Fibroblast of lung (primary cell): ENCODE measurements around the gene CCDC196. TPM values are rescaled to one million over a fixed set of nuclear protein-coding genes. Genes with fewer than 3 reads are reported as not detected.
"Not testable (repeated sequence)": the region's sequence is repeated elsewhere in the genome, so short reads cannot be mapped to it uniquely, and the experiment has no call there.

Source experiments
- DNase-seq, 2 donors: peaks; one replicate each; pipeline versions ENCODE4 v3.0.0 to v3.0.0-alpha.2; 2010; ENCODE audit warnings: low read depth in 2 of 2
- H2AFZ ChIP-seq: 2 replicates; pipeline ENCODE4 v1.5.1; 2012; ENCODE audit warnings: low read length, control low read depth, inconsistent platforms
- H3K27ac ChIP-seq: 2 replicates; pipeline ENCODE4 v1.5.1; 2011; ENCODE audit warnings: low read length, control low read depth; ENCODE audit not compliant: insufficient read depth
- H3K27me3 ChIP-seq: 2 replicates; pipeline ENCODE4 v1.5.1; 2011; ENCODE audit warnings: mild to moderate bottlenecking, low read length; ENCODE audit not compliant: control insufficient read depth, insufficient read depth
- H3K36me3 ChIP-seq: 2 replicates; pipeline ENCODE4 v1.5.1; 2011; ENCODE audit warnings: low read length; ENCODE audit not compliant: control insufficient read depth, insufficient read depth
- H3K4me1 ChIP-seq: 2 replicates; pipeline ENCODE4 v1.5.1; 2011; ENCODE audit warnings: low read length; ENCODE audit not compliant: control insufficient read depth, insufficient read depth; ENCODE audit errors: extremely low read depth
- H3K4me2 ChIP-seq: 2 replicates; pipeline ENCODE4 v1.5.1; 2011; ENCODE audit warnings: low read length, control low read depth; ENCODE audit not compliant: insufficient read depth; ENCODE audit errors: extremely low read depth
- H3K4me3 ChIP-seq, 4 experiments: fragments of 200-600 bp in 1 of 4; sonication (generic) in 1 of 4; replicated peaks in 1 of 4; 2 replicates each; pipeline ENCODE4 v1.5.1; 2011 to 2016; ENCODE audit warnings: low read length in 4 of 4, low read depth in 3 of 4, mild to moderate bottlenecking in 3 of 4, control low read depth in 2 of 4, inconsistent platforms in 1 of 4, mixed read lengths in 1 of 4; ENCODE audit not compliant: insufficient read depth in 1 of 4; ENCODE audit errors: control extremely low read depth in 1 of 4
- H3K79me2 ChIP-seq: 2 replicates; pipeline ENCODE4 v1.5.1; 2012; ENCODE audit warnings: mild to moderate bottlenecking, low read length, inconsistent platforms; ENCODE audit not compliant: control insufficient read depth, insufficient read depth
- H3K9ac ChIP-seq: 2 replicates; pipeline ENCODE4 v1.5.1; 2011; ENCODE audit warnings: mild to moderate bottlenecking, low read length, control low read depth; ENCODE audit not compliant: insufficient read depth
- H3K9me3 ChIP-seq: 2 replicates; pipeline ENCODE4 v1.5.1; 2012; ENCODE audit warnings: low read depth, low read length; ENCODE audit not compliant: control insufficient read depth, insufficient read depth
- H4K20me1 ChIP-seq: 2 replicates; pipeline ENCODE4 v1.5.1; 2011; ENCODE audit warnings: low read length; ENCODE audit not compliant: control insufficient read depth, insufficient read depth; ENCODE audit errors: extremely low read depth
- CTCF ChIP-seq, 2 donors: IDR thresholded peaks in 1 of 2; conservative IDR thresholded peaks in 1 of 2; 1 replicate in 1 of 2; 2 replicates in 1 of 2; pipeline ENCODE4 v1.5.1; 2011 to 2012; ENCODE audit warnings: low read length in 2 of 2, control low read depth in 1 of 2, inconsistent platforms in 1 of 2, low read depth in 1 of 2, mild to moderate bottlenecking in 1 of 2
- EZH2 ChIP-seq: IDR thresholded peaks from 2 replicates; pipeline ENCODE4 v1.5.1; 2012; ENCODE audit warnings: low read length, control low read depth, mild to moderate bottlenecking; ENCODE audit errors: missing control alignments
- polyA plus RNA-seq, 2 donors: library from polyadenylated mRNA; depleted of rRNA in 1 of 2; stranded (reverse) in 1 of 2; unstranded in 1 of 2; fragments of >200 nt; gene quantifications; 2 replicates each; pipeline ENCODE4 v1.2.1, GENCODE V29; 2011 to 2012; ENCODE audit warnings: missing spikeins in 1 of 2
- total RNA-seq: library from RNA; depleted of rRNA; stranded (reverse); fragments of >200 nt; gene quantifications from 2 replicates; pipeline ENCODE4 v1.2.1, GENCODE V29; 2014

The CCDC196 gene
- total and polyA plus RNA-seq, 2 donors (not counting 1 experiment from before 2014, with no cell fraction given) = not detected

- Histone ChIP-seq H3K4me2 (no peak overlapping the region), H3K27ac (no peak overlapping the region), H3K4me1 (no peaks in the 10 kb centered on the region), H3K9me3 (no peaks in the 10 kb centered on the region), H3K4me3 (no peak overlapping the region), H3K27me3 (no peaks in the 10 kb centered on the region), H3K79me2 (no peaks in the 10 kb centered on the region), H4K20me1 (no peaks in the 10 kb centered on the region), H2AFZ (no peak overlapping the region), H3K36me3 (no peaks in the 10 kb centered on the region), H3K9ac (no peak overlapping the region)
- TF ChIP-seq CTCF (conservative IDR thresholded peaks at IDR 0.05 in 1 of 2, IDR thresholded peaks at IDR 0.05 in 1 of 2; ENCODE audit: low read depth in 1 of 2, low read length in 2 of 2) (no peak), EZH2 (no peak)
- DNase-seq = no peak
Observed at GRCh38 chr14:66543996-66544395, 57.8 kb downstream of the CCDC196 start.

GRCh38 chr14:66545191-66545590, 59.0 kb downstream of the CCDC196 start:
- not testable (repeated sequence) for H3K4me3 ChIP-seq, DNase-seq, H3K79me2 ChIP-seq, H3K27me3 ChIP-seq, H3K9ac ChIP-seq, H2AFZ ChIP-seq, H3K9me3 ChIP-seq, H3K4me2 ChIP-seq, H3K36me3 ChIP-seq, H3K4me1 ChIP-seq, H3K27ac ChIP-seq, H4K20me1 ChIP-seq

- H3K79me2 ChIP-seq, H3K27ac ChIP-seq, H3K4me3 ChIP-seq, DNase-seq, H3K4me2 ChIP-seq, H3K4me1 ChIP-seq, H2AFZ ChIP-seq, H3K9me3 ChIP-seq, H3K9ac ChIP-seq, H3K27me3 ChIP-seq, H4K20me1 ChIP-seq, H3K36me3 ChIP-seq: not testable (repeated sequence)
Observed at GRCh38 chr14:66545751-66546150, 59.6 kb downstream of the CCDC196 start.

Other genes starting within 250 kb of the CCDC196 start
- 9.8 and 13.9 TPM in 2 replicates for gene GPHN, start 21.8 kb downstream of the CCDC196 start, total RNA-seq
- gene GPHN, start 21.8 kb downstream of the CCDC196 start, polyA plus RNA-seq = 8.3 and 10.3 TPM in 2 replicates